ENCODE measurements around the gene TMEM221.
A peak's percentile ranks its signal among the peaks of the same experiment; 100 is the strongest.

Gene TMEM221

DNA sequence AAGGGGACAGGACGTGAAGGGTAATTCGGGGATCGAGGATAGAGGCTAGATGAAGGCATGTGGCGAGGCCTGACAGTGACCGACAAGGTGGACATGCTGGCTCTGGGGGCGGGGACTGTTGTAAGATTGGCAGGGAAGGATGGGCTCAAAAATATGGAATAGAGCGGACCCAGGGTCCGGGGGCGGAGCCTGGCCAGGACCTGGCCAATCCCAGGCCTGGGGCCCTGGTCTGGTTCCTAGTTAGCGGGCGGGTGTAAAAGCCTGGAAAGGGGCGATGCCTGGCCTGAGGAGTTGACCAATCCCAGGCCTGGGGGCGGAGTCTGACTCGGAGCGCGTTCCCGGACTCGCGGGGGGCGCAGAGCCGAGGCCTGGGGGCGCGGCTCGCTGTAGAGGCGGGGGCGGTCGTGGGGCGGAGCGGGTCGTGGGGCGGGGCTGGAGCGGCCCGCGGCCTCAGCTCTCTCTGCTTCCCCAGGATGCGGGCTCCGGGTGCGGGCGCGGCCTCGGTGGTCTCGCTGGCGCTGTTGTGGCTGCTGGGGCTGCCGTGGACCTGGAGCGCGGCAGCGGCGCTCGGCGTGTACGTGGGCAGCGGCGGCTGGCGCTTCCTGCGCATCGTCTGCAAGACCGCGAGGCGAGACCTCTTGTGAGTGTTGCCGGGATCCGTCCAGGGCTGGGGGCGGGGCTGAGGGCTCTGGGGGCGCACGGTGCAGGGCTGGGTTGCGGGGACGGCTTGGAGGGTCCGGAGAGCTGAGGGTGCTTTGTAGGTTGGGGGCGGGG, 21.8 kb upstream of the TMEM221 start, which contains the start of gene SLC27A1:
Gene SLC27A1, plus strand, starts transcription at position 457 of the 774 bp plus-strand sequence. Its CDS starts 17 bp downstream, at position 474.
- H3K4me3 ChIP-seq (ENCODE audit: control insufficient read depth, low read depth, low read length) = peak within 1 kb of the TSS; percentile 69
- DNase-seq (ENCODE audit: low read depth) = peak; percentile 98
- TF ChIP-seq, protein P1, sequence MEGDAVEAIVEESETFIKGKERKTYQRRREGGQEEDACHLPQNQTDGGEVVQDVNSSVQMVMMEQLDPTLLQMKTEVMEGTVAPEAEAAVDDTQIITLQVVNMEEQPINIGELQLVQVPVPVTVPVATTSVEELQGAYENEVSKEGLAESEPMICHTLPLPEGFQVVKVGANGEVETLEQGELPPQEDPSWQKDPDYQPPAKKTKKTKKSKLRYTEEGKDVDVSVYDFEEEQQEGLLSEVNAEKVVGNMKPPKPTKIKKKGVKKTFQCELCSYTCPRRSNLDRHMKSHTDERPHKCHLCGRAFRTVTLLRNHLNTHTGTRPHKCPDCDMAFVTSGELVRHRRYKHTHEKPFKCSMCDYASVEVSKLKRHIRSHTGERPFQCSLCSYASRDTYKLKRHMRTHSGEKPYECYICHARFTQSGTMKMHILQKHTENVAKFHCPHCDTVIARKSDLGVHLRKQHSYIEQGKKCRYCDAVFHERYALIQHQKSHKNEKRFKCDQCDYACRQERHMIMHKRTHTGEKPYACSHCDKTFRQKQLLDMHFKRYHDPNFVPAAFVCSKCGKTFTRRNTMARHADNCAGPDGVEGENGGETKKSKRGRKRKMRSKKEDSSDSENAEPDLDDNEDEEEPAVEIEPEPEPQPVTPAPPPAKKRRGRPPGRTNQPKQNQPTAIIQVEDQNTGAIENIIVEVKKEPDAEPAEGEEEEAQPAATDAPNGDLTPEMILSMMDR (conservative IDR thresholded peaks at IDR 0.05; ENCODE audit: control insufficient read depth, insufficient read depth, low read depth, low read length) = no peak

DNA sequence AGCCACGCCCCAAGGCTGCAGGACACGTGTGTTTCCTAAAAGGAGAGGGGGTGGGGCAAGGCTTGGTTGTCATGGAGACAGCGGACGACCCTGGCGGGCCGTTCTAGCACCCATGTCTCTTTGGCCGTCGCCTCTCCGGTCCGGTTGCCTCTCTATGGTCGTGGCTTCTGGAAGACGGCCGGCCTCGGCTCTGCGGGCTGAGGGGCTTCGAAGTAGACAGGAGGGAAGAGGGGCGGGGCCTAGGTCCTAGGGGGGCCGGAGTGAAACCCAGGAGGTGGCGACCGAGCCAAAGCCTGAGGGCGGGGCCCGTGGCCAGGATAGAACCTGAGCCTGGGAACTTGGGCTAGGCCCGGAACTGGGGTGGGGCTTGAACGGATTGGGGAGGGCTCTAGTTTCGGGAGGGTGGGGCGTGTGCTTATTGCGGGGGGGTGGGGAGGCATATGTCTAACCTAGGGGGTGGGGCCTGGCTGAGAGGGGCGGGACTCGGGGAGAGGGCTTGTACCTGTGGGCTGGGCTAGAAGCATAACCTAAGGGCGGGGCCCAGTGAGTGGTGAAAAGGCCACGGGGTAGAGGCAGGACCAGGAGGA, 21.1 kb upstream of the TMEM221 start:
- H3K4me3 ChIP-seq (ENCODE audit: control insufficient read depth, low read depth, low read length) = peak overlapping the region; percentile 69
- peak; percentile 92 for DNase-seq (ENCODE audit: low read depth)
- TF ChIP-seq, protein P1 (conservative IDR thresholded peaks at IDR 0.05; ENCODE audit: control insufficient read depth, insufficient read depth, low read depth, low read length) = no peak

GRCh38 chr19:17469092-17469480, 20.6 kb upstream of the TMEM221 start:
- DNase-seq (ENCODE audit: low read depth) = no peak
- TF ChIP-seq, protein P1 (conservative IDR thresholded peaks at IDR 0.05; ENCODE audit: control insufficient read depth, insufficient read depth, low read depth, low read length) = no peak

DNA sequence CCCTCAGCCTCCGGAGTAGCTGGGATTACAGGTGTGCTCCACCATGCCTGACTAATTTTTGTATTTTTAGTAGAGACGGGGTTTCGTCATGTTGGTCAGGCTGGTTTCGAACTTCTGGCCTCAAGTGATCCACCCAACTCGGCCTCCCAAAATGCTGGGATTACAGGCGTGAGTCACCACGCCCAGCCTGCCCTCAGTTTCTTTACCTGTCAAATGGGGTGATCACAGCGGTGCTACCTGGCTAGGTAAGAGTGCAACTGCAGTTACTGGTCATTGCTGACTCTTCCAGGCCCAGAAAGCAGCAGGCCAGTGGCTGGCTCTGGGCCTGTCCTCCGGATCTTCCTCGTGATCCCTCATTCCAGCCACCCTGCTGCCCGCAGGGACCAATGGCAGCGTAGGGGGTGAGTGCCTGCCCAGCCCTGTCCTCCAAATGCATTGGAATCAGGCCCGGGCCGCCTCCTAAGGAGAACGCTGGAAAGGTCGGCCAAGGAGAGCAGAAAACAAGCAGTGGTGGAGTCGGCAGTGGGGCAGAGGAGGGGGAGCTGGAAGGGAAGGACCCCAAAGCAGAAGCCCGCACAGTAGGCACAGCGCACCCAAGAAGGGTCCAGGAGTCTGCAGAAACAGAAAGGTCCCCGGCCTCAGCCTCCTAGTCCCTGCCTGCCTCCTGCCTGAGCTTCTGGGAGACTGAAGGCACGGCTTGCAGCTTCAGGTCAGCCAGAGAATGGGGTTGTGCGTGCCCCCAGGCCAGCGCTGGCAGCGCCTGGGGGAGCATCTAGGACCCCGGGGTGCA, 20.0 kb upstream of the TMEM221 start:
- peak overlapping the region; percentile 69 for H3K4me3 ChIP-seq (ENCODE audit: control insufficient read depth, low read depth, low read length)
- DNase-seq (ENCODE audit: low read depth) = no peak
- TF ChIP-seq, protein P1 (conservative IDR thresholded peaks at IDR 0.05; ENCODE audit: control insufficient read depth, insufficient read depth, low read depth, low read length) = no peak

More at GRCh38 chr19:17469092-17469480, 20.6 kb upstream of the TMEM221 start:
- peak overlapping the region; percentile 69 for H3K4me3 ChIP-seq (ENCODE audit: control insufficient read depth, low read depth, low read length)

DNA sequence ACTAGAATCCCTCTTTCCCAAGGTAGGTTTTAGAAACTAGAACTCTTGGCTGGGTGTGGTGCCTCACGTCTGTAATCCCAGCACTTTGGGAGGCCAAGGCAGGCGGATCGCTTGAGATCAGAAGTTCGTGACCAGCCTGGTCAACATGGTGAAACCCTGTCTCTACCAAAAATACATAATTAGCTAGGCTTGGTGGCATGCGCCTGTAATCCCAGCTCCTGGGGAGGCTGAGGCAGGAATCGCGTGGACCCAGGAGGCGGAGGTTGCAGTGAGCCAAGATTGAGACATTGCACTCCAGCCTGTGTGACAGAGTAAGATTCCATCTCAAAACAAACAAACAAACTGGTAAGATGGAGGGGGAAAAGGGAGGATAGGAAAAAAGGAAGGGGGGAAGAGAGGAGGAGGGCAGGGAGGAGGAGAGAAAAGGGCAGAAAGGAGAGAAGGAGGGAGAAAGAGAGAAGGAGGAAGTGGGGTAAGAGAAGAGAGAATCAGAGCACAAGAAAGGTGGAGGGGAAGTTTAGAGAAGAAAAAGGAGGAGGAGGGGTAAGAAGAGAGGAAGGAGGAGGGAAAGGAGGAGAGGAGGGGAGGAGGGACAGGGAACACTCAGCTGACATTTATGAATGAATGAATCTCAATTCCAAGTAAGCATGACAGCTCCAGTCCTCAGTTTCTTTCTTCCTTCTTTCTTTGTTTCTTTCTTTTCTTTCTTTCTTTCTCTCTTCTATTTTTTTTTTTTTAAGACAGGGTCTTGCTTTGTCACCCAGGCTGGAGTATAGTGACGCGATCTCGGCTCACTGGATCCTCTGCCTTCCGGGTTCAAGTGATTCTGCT, 19.2 kb upstream of the TMEM221 start:
- no peak for DNase-seq (ENCODE audit: low read depth)
- TF ChIP-seq, protein P1 (conservative IDR thresholded peaks at IDR 0.05; ENCODE audit: control insufficient read depth, insufficient read depth, low read depth, low read length) = no peak
- no peak overlapping the region for H3K4me3 ChIP-seq (ENCODE audit: control insufficient read depth, low read depth, low read length)

DNA sequence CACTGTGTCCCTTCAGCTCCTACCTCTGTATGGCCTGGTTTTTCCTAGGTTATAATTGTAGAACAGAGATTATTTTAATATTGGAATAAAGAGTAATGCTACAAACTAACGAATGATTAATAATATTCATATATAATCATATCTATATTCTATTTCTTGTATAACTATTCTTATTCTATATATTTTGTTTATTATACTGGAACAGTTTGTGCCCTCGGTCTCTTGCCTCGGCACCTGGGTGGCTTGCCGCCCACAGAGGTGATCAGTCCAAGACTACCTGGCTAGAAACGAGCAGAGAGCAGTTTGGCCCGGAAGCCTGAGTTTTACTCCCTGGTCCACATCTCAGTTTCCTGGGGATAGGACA, 18.0 kb upstream of the TMEM221 start:
- H3K4me3 ChIP-seq (ENCODE audit: control insufficient read depth, low read depth, low read length) = no peak overlapping the region
- TF ChIP-seq, protein P1 (conservative IDR thresholded peaks at IDR 0.05; ENCODE audit: control insufficient read depth, insufficient read depth, low read depth, low read length) = no peak

More for the DNA sequence above, 18.0 kb upstream of the TMEM221 start:
- DNase-seq (ENCODE audit: low read depth) = no peak

Measured in fibroblast of mammary gland (primary cell).